B cell (primary cell): ENCODE results near the gene ALG8. TPM values are rescaled to one million over a fixed set of nuclear protein-coding genes. Genes with fewer than 3 reads are reported as not detected.

Experiments used
- ATAC-seq: fragments of 200-7000 bp; cut with Tn5 transposase; one replicate; pipeline ENCODE4 v1.10.0; 2021; ENCODE audit warnings: low read depth, mild to moderate bottlenecking, moderate number of reproducible peaks, moderate library complexity
- CTCF ChIA-PET: fragments of 350-600 bp; sonication (Branson Sonifier 250); formaldehyde crosslinking; loops from one replicate; lab custom pipeline; 2021; ENCODE audit warnings: antibody characterized with exemption, inconsistent platforms; lab: Charles Lee
- POLR2A ChIA-PET: fragments of 350-600 bp; sonication (Branson Sonifier 250); formaldehyde crosslinking; loops from one replicate; lab custom pipeline; 2021; ENCODE audit warnings: antibody characterized with exemption; lab: Charles Lee
- DNase-seq: peaks from one replicate; pipeline ENCODE4 v3.0.0; 2013
- H2AFZ ChIP-seq: 2 replicates; pipeline ENCODE4 v1.6.1; 2012; ENCODE audit warnings: mild to moderate bottlenecking, low read depth, low read length; ENCODE audit not compliant: insufficient read depth, poor library complexity, severe bottlenecking
- H3K27ac ChIP-seq, 2 donors: 1 replicate in 1 of 2; 2 replicates in 1 of 2; pipeline ENCODE4 v1.5.1; 2012 to 2013; ENCODE audit warnings: low read length in 2 of 2, mild to moderate bottlenecking in 2 of 2, moderate library complexity in 1 of 2
- H3K27me3 ChIP-seq, 4 experiments: fragments of 200-600 bp in 1 of 4; sonication (generic) in 1 of 4; replicated peaks in 1 of 4; 1 replicate in 2 of 4; 2 replicates in 2 of 4; pipeline versions ENCODE4 v1.6.1 to v1.7.0; 2013 to 2016; ENCODE audit warnings: low read length in 3 of 4, mild to moderate bottlenecking in 2 of 4, mixed read lengths in 1 of 4, moderate library complexity in 1 of 4; ENCODE audit not compliant: insufficient read depth in 4 of 4, control insufficient read depth in 3 of 4; ENCODE audit errors: control extremely low read depth in 1 of 4
- H3K36me3 ChIP-seq, 2 experiments: replicated peaks in 1 of 2; 1 replicate in 1 of 2; 2 replicates in 1 of 2; pipeline versions ENCODE4 v1.6.1 to v1.7.1; 2013; ENCODE audit warnings: low read length in 1 of 2; ENCODE audit not compliant: insufficient read depth in 2 of 2, control insufficient read depth in 1 of 2; ENCODE audit errors: control extremely low read depth in 1 of 2, extremely low read depth in 1 of 2
- H3K4me1 ChIP-seq, 2 donors: fragments of 200-600 bp in 1 of 2; sonication (generic) in 1 of 2; 1 replicate in 1 of 2; 2 replicates in 1 of 2; pipeline versions ENCODE4 v1.5.1 to v1.6.1; 2013 to 2017; ENCODE audit warnings: low read length in 2 of 2; ENCODE audit not compliant: control insufficient read depth in 2 of 2, insufficient read depth in 2 of 2
- H3K4me2 ChIP-seq: replicated peaks from 2 replicates; pipeline ENCODE3; 2012; ENCODE audit warnings: mild to moderate bottlenecking, low read depth, low read length; ENCODE audit not compliant: poor library complexity, severe bottlenecking
- H3K4me3 ChIP-seq, 5 experiments: fragments of 200-600 bp in 1 of 5; sonication (generic) in 1 of 5; 1 replicate in 3 of 5; 2 replicates in 2 of 5; pipeline versions ENCODE4 v1.5.1 to v1.7.0; 2011 to 2016; ENCODE audit warnings: low read length in 4 of 5, mild to moderate bottlenecking in 4 of 5, low read depth in 2 of 5, control low read depth in 1 of 5, moderate library complexity in 1 of 5; ENCODE audit not compliant: insufficient read depth in 1 of 5; ENCODE audit errors: control extremely low read depth in 1 of 5, extremely low read depth in 1 of 5
- H3K79me2 ChIP-seq: fragments of 200-600 bp; sonication (generic); one replicate; pipeline ENCODE4 v1.6.0; 2016; ENCODE audit warnings: low read length; ENCODE audit not compliant: control insufficient read depth, insufficient read depth
- H3K9ac ChIP-seq: fragments of 200-600 bp; sonication (generic); 2 replicates; pipeline ENCODE4 v1.6.1; 2017; ENCODE audit warnings: mild to moderate bottlenecking, low read length, moderate library complexity
- H3K9me3 ChIP-seq, 3 donors: one replicate each; pipeline versions ENCODE4 v1.6.1 to v1.7.1; 2013; ENCODE audit warnings: low read length in 2 of 3; ENCODE audit not compliant: control insufficient read depth in 2 of 3, insufficient read depth in 1 of 3; ENCODE audit errors: control extremely low read depth in 1 of 3
- H4K20me1 ChIP-seq: 2 replicates; pipeline ENCODE4 v1.6.0; 2012; ENCODE audit warnings: mild to moderate bottlenecking, low read length; ENCODE audit not compliant: insufficient read depth, control insufficient read depth, poor library complexity, severe bottlenecking
- H3K27ac Mint-ChIP-seq: one replicate; pipeline ENCODE4 v1.8.0; 2021; ENCODE audit warnings: mixed read lengths
- H3K27me3 Mint-ChIP-seq: one replicate; pipeline ENCODE4 v1.8.0; 2021; ENCODE audit warnings: mixed read lengths
- H3K4me1 Mint-ChIP-seq: one replicate; pipeline ENCODE4 v1.8.0; 2021; ENCODE audit warnings: mixed read lengths
- H3K4me3 Mint-ChIP-seq: one replicate; pipeline ENCODE4 v1.8.0; 2021; ENCODE audit warnings: mixed read lengths
- H3K9me3 Mint-ChIP-seq: one replicate; pipeline ENCODE4 v1.8.0; 2022; ENCODE audit warnings: mixed read lengths; ENCODE audit not compliant: insufficient read depth
- CTCF ChIP-seq: fragments of 200-600 bp; IDR thresholded peaks from one replicate; pipeline ENCODE4 v1.8.0; 2022; ENCODE audit warnings: antibody characterized with exemption, mild to moderate bottlenecking
- EZH2 ChIP-seq: IDR thresholded peaks from 2 replicates; pipeline ENCODE4 v1.6.1; 2012; ENCODE audit warnings: borderline replicate concordance, low read depth, mild to moderate bottlenecking, moderate library complexity, low read length; ENCODE audit not compliant: insufficient read depth, poor library complexity, severe bottlenecking
- WGBS: methylation state at CpG from one replicate; pipeline ENCODE4 v1.1.5; 2013; ENCODE audit warnings: missing lambda C conversion rate; ENCODE audit not compliant: insufficient coverage; 5-methylcytosine and 5-hydroxymethylcytosine counted together
- intact Hi-C: fragments of 100-400 bp; cut with micrococcal nuclease; formaldehyde crosslinking; loops from one replicate; pipeline ENCODE4 v1.10.0; 2022
- polyA plus RNA-seq: library from polyadenylated mRNA; depleted of rRNA; stranded (reverse); fragments of >200 nt; gene quantifications from 2 replicates; pipeline ENCODE4 v1.2.3, GENCODE V29; 2012
- total RNA-seq, 2 donors: library from RNA; stranded (reverse); fragments of 120-200 nt in 1 of 2; gene quantifications; 1 replicate in 1 of 2; 2 replicates in 1 of 2; pipeline versions ENCODE4 v1.2.3 to v1.2.4, GENCODE V29; 2013 to 2022

ALG8 gene
- total and polyA plus RNA-seq, 2 donors (not counting 1 experiment from before 2014, with no cell fraction given), result 16.7 to 28.5 TPM

DNA sequence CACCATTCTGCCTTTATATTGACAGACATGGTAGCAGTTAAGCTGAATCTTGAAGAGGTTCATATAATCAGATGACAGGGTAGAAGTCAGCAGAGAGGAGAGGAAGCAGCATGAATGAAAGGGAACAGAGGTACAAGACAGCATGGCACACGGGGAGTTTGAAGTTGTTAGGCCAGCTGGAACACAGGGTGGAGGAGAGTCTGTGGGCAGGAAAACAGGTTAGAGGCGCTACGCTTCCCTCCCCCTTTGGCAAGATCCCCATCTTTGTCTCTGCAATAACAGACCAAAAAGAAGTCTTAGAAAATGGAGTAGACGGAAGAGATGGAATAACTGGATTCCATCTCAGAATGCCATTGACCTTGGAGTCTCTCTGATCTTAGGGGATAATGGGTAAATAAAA, 39.8 kb downstream of the ALG8 start:
- no peak overlapping the region for H3K4me2 ChIP-seq
- intact Hi-C loops, result no loop called here
- no peak for TF ChIP-seq CTCF
- no peak for TF ChIP-seq EZH2
- no peak overlapping the region for H3K27ac ChIP-seq
- H3K4me3 Mint-ChIP-seq, result no peak overlapping the region
- no peaks in the 10 kb centered on the region for H3K27me3 Mint-ChIP-seq
- H3K27me3 ChIP-seq, result no peaks in the 10 kb centered on the region
- no peak overlapping the region for H2AFZ ChIP-seq
- H3K4me1 Mint-ChIP-seq, result no peaks in the 10 kb centered on the region
- 67% methylated on average over 1 of the region's 4 CpGs for WGBS
- no peak overlapping the region for H3K27ac Mint-ChIP-seq
- peaks cover 8 to 36% of the 10 kb centered on the region in 2 experiments for H3K36me3 ChIP-seq
- H3K9me3 ChIP-seq, result no peaks in the 10 kb centered on the region
- H3K4me1 ChIP-seq, result no peaks in the 10 kb centered on the region
- ATAC-seq (no peak), DNase-seq (no peak)
- ChIA-PET POLR2A (no interaction called here), CTCF (no interaction called here)
- H4K20me1 ChIP-seq, result no peaks in the 10 kb centered on the region
- no peak overlapping the region for H3K9ac ChIP-seq
- no peak overlapping the region for H3K4me3 ChIP-seq
- H3K79me2 ChIP-seq, result no peaks in the 10 kb centered on the region
- no peaks in the 10 kb centered on the region for H3K9me3 Mint-ChIP-seq

- Histone ChIP-seq H3K4me2 (no peak overlapping the region), H3K9ac (no peak overlapping the region), H3K27ac (no peak overlapping the region), H4K20me1 (no peaks in the 10 kb centered on the region), H3K4me1 (no peaks in the 10 kb centered on the region), H2AFZ (no peak overlapping the region), H3K27me3 (no peaks in the 10 kb centered on the region), H3K9me3 (no peaks in the 10 kb centered on the region), H3K79me2 (no peaks in the 10 kb centered on the region), H3K4me3 (no peak overlapping the region), H3K36me3 (peaks cover 8 to 34% of the 10 kb centered on the region in 2 experiments)
- DNase-seq (no peak), ATAC-seq (no peak)
- Mint-ChIP-seq H3K27me3 (no peaks in the 10 kb centered on the region), H3K27ac (no peak overlapping the region), H3K9me3 (no peaks in the 10 kb centered on the region), H3K4me3 (no peak overlapping the region), H3K4me1 (no peaks in the 10 kb centered on the region)
- intact Hi-C loops, result no loop called here
- ChIA-PET POLR2A (interaction anchor here (0.7 kb wide), 1 partner anchor 40 kb away, joined by 3 read pairs; no protein-coding TSS in a partner anchor), CTCF (no interaction called here)
- TF ChIP-seq CTCF (no peak), EZH2 (no peak)
- 94% methylated on average over 2 of the region's 7 CpGs for WGBS
Measured at GRCh38 chr11:78097666-78098385, 41.6 kb downstream of the ALG8 start.
